Measurements from ENCODE around the gene HEATR5B. TPM values are rescaled to one million over a fixed set of nuclear protein-coding genes. Genes with fewer than 3 reads are reported as not detected.
"Not testable (repeated sequence)": the region's sequence is repeated elsewhere in the genome, so short reads cannot be mapped to it uniquely, and the experiment has no call there.

The HEATR5B gene
- total RNA-seq, 1 donor from 2014 or later, result 50.3 TPM

GRCh38 chr2:36981911-36982310 is 102.3 kb downstream of the HEATR5B start:
- CTCF ChIA-PET, result no interaction called here
- H3K9me3 Mint-ChIP-seq, result peaks cover 7% of the 10 kb centered on the region
- peaks cover 53% of the 10 kb centered on the region for H3K36me3 Mint-ChIP-seq (ENCODE audit: low read depth)
- H3K27me3 Mint-ChIP-seq, result no peaks in the 10 kb centered on the region
- no peak overlapping the region for H3K4me3 Mint-ChIP-seq
- no peak for TF ChIP-seq CTCF (IDR thresholded peaks at IDR 0.05)
- no peak overlapping the region for H3K27ac Mint-ChIP-seq
- POLR2A ChIA-PET, result interaction anchor here (1.7 kb wide), 1 partner anchor 15 kb away, joined by 3 read pairs; the partner anchor contains the start of gene STRN
- ATAC-seq (ENCODE audit: low read depth) (no peak), DNase-seq (no peak)
- intact Hi-C loops (cut with micrococcal nuclease), result no loop called here
- H3K4me1 Mint-ChIP-seq, result no peaks in the 10 kb centered on the region

- peaks cover 34% of the 10 kb centered on the region for H3K36me3 Mint-ChIP-seq (ENCODE audit: low read depth)
- POLR2A ChIA-PET, result interaction anchor here (1.2 kb wide), 1 partner anchor 12 kb away, joined by 5 read pairs; the partner anchor contains the start of gene STRN
- DNase-seq; H3K27me3 Mint-ChIP-seq; CTCF ChIA-PET; H3K9me3 Mint-ChIP-seq; H3K4me3 Mint-ChIP-seq; intact Hi-C loops (cut with micrococcal nuclease); H3K4me1 Mint-ChIP-seq; H3K27ac Mint-ChIP-seq; ATAC-seq (ENCODE audit: low read depth): not testable (repeated sequence)
Measured at GRCh38 chr2:36979007-36979406, 105.2 kb downstream of the HEATR5B start.

GRCh38 chr2:36976065-36976464 is 108.1 kb downstream of the HEATR5B start:
- no peaks in the 10 kb centered on the region for H3K4me1 Mint-ChIP-seq
- no peaks in the 10 kb centered on the region for H3K27me3 Mint-ChIP-seq
- ChIA-PET POLR2A (interaction anchor here (0.6 to 1.5 kb wide), 2 partner anchors 10 kb away, joined by 3 to 11 read pairs; partner anchors contain the start of gene STRN), CTCF (no interaction called here)
- no peak overlapping the region for H3K27ac Mint-ChIP-seq
- H3K9me3 Mint-ChIP-seq, result peaks cover 7% of the 10 kb centered on the region
- DNase-seq (no peak), ATAC-seq (ENCODE audit: low read depth) (no peak)
- H3K36me3 Mint-ChIP-seq (ENCODE audit: low read depth), result peaks cover 25% of the 10 kb centered on the region
- intact Hi-C loops (cut with micrococcal nuclease), result no loop called here
- TF ChIP-seq CTCF (IDR thresholded peaks at IDR 0.05), result no peak
- H3K4me3 Mint-ChIP-seq, result no peak overlapping the region

- Mint-ChIP-seq H3K4me3 (no peak overlapping the region), H3K4me1 (no peaks in the 10 kb centered on the region), H3K27me3 (no peaks in the 10 kb centered on the region), H3K27ac (no peak overlapping the region), H3K36me3 (ENCODE audit: low read depth) (peaks cover 20% of the 10 kb centered on the region), H3K9me3 (peaks cover 7% of the 10 kb centered on the region)
- ChIA-PET POLR2A (interaction anchor here (0.6 to 1.5 kb wide), 2 partner anchors 9 to 46 kb away, joined by 3 read pairs; partner anchors contain the start of gene STRN), CTCF (no interaction called here)
- intact Hi-C loops (cut with micrococcal nuclease), result no loop called here
- no peak for DNase-seq
- no peak for TF ChIP-seq CTCF (IDR thresholded peaks at IDR 0.05)
- no peak for ATAC-seq (ENCODE audit: low read depth)
Measured at GRCh38 chr2:36975306-36975705, 108.9 kb downstream of the HEATR5B start.

GRCh38 chr2:36973320-36973719 is 110.9 kb downstream of the HEATR5B start:
- no peak overlapping the region for H3K27ac Mint-ChIP-seq
- H3K4me3 Mint-ChIP-seq, result no peak overlapping the region
- peaks cover 3% of the 10 kb centered on the region for H3K36me3 Mint-ChIP-seq (ENCODE audit: low read depth)
- ChIA-PET POLR2A (no interaction called here), CTCF (no interaction called here)
- H3K4me1 Mint-ChIP-seq, result peaks cover under 1% of the 10 kb centered on the region
- intact Hi-C loops (cut with micrococcal nuclease), result no loop called here
- DNase-seq (no peak), ATAC-seq (ENCODE audit: low read depth) (no peak)
- peaks cover 4% of the 10 kb centered on the region for H3K9me3 Mint-ChIP-seq
- H3K27me3 Mint-ChIP-seq, result no peaks in the 10 kb centered on the region
- no peak for TF ChIP-seq CTCF (IDR thresholded peaks at IDR 0.05)

- Mint-ChIP-seq H3K27me3 (no peaks in the 10 kb centered on the region), H3K9me3 (no peaks in the 10 kb centered on the region), H3K4me3 (no peak overlapping the region), H3K36me3 (ENCODE audit: low read depth) (peaks cover under 1% of the 10 kb centered on the region), H3K4me1 (peaks cover 11% of the 10 kb centered on the region), H3K27ac (no peak overlapping the region)
- ATAC-seq (ENCODE audit: low read depth) (no peak), DNase-seq (no peak)
- no peak for TF ChIP-seq CTCF (IDR thresholded peaks at IDR 0.05)
- ChIA-PET CTCF (no interaction called here), POLR2A (no interaction called here)
- intact Hi-C loops (cut with micrococcal nuclease), result no loop called here
Measured at GRCh38 chr2:36971990-36972389, 112.2 kb downstream of the HEATR5B start.

Measured in activated B cell treated with CpG ODN at 0.5 μM for 24 hours (primary cell).